Fibroblast of lung (primary cell): ENCODE data around the gene KIF13A.

Experiments
- EZH2 ChIP-seq: IDR thresholded peaks from 2 replicates; pipeline ENCODE4 v1.5.1; 2012; ENCODE audit warnings: low read length, control low read depth, mild to moderate bottlenecking; ENCODE audit errors: missing control alignments
- TF ChIP-seq, protein P1 (sequence below), 2 donors: IDR thresholded peaks in 1 of 2; conservative IDR thresholded peaks in 1 of 2; 1 replicate in 1 of 2; 2 replicates in 1 of 2; pipeline ENCODE4 v1.5.1; 2011 to 2012; ENCODE audit warnings: low read length in 2 of 2, control low read depth in 1 of 2, inconsistent platforms in 1 of 2, low read depth in 1 of 2, mild to moderate bottlenecking in 1 of 2

DNA sequence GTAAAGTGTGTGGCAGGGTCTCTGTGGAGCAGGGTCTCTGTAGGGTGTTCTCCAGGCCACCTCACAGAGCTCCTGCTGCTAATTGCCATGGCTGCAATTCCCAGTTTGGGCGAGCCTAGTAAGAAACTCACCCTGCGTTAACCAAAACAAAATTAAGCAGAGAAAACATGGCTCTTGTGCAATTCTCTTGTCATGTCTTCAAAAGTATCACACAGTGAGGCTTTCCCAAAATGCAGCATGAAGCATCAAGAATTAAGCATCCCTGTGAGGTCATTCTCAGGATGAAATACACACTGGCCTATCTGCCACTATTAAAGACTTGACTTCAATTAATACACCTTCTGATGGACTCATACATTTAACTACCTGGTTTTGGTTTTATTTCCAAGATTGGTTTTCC lies 72.8 kb downstream of the KIF13A start:
- no peak for TF ChIP-seq EZH2
- TF ChIP-seq, protein P1, sequence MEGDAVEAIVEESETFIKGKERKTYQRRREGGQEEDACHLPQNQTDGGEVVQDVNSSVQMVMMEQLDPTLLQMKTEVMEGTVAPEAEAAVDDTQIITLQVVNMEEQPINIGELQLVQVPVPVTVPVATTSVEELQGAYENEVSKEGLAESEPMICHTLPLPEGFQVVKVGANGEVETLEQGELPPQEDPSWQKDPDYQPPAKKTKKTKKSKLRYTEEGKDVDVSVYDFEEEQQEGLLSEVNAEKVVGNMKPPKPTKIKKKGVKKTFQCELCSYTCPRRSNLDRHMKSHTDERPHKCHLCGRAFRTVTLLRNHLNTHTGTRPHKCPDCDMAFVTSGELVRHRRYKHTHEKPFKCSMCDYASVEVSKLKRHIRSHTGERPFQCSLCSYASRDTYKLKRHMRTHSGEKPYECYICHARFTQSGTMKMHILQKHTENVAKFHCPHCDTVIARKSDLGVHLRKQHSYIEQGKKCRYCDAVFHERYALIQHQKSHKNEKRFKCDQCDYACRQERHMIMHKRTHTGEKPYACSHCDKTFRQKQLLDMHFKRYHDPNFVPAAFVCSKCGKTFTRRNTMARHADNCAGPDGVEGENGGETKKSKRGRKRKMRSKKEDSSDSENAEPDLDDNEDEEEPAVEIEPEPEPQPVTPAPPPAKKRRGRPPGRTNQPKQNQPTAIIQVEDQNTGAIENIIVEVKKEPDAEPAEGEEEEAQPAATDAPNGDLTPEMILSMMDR (conservative IDR thresholded peaks at IDR 0.05 in 1 of 2, IDR thresholded peaks at IDR 0.05 in 1 of 2; ENCODE audit: low read depth in 1 of 2, low read length in 2 of 2) = no peak
